GM12874 (cell line): ENCODE results near the gene MAPKAPK2.

Experiments
- TF ChIP-seq, protein P1 (sequence below): IDR thresholded peaks from 2 replicates; pipeline ENCODE4 v1.5.1; 2011; ENCODE audit warnings: low read depth, mild to moderate bottlenecking, control low read depth, low read length, moderate library complexity; ENCODE audit not compliant: insufficient read depth

The MAPKAPK2 gene

DNA sequence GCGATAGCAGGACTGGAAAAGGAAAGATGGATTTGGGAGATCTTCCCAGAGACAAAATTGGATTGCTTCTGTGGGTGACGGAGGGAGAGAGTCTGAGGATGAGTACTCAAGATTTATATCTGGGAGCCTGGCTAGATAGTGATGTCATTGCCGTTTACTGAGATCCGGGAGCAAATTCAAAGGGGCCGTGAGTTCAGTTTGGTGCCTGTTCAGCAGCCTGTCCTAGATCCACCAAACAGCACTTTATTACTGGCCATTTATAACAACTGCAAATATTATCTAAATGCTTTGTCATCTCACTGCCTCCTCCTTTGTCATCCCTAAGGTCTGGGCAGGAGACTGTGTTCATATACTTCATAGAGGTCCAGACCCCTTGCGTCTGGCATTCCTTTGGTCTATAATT is 29.2 kb downstream of the MAPKAPK2 start:
- TF ChIP-seq, protein P1, sequence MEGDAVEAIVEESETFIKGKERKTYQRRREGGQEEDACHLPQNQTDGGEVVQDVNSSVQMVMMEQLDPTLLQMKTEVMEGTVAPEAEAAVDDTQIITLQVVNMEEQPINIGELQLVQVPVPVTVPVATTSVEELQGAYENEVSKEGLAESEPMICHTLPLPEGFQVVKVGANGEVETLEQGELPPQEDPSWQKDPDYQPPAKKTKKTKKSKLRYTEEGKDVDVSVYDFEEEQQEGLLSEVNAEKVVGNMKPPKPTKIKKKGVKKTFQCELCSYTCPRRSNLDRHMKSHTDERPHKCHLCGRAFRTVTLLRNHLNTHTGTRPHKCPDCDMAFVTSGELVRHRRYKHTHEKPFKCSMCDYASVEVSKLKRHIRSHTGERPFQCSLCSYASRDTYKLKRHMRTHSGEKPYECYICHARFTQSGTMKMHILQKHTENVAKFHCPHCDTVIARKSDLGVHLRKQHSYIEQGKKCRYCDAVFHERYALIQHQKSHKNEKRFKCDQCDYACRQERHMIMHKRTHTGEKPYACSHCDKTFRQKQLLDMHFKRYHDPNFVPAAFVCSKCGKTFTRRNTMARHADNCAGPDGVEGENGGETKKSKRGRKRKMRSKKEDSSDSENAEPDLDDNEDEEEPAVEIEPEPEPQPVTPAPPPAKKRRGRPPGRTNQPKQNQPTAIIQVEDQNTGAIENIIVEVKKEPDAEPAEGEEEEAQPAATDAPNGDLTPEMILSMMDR, result no peak

DNA sequence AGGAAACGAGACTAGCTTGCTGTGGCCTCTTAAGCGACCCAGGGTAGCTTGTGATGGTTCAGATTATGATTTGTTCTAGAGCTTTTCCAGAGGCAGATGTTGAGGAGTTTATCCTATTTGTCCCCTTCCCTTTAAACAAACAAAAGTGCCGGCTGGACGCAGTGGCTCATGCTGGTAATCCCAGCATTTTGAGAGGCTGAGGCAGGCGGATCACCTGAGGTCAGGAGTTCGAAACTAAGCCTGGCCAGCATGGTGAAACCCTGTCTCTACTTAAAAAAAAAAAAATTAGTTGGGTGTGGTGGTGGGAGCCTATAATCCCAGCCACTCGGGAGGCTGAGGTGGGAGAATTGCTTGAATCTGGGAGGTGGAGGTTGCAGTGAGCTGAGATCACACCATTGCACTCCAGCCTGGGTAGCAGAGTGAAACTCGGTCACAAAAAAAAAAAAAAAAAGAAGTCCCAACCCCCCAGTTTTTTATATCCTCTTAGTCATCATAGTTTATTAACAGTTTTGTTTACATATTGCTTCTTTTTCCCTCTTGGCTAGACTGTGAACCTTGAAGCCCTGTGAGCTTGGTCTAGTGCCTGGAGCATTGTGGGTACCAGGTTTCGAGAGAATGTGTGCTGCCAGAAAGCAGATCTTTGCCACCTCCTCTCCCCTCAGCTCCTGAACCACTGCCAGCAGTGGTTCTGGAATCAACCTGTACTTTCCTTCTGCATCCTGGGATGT is 29.8 kb downstream of the MAPKAPK2 start:
- TF ChIP-seq, protein P1, result no peak

DNA sequence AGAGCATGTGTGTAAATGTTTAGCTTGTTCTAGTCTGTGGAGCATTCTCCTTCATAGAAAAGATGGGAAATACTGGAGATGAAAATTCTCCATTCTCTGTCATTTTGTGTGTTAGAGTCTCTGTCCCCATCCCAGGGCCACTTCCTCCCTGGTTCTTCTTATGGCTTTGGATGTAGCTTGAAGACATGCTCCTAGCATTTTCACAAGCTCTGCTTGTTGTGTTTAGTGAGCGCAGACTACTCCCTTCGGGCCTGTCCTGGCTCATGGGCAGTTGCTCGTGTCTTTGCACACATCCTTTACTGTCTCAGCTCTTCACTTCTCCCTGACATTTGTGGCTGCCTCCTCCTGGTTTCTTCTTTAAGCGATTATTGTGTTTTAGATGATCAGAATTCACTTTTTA is 30.4 kb downstream of the MAPKAPK2 start:
- TF ChIP-seq, protein P1, result no peak

DNA sequence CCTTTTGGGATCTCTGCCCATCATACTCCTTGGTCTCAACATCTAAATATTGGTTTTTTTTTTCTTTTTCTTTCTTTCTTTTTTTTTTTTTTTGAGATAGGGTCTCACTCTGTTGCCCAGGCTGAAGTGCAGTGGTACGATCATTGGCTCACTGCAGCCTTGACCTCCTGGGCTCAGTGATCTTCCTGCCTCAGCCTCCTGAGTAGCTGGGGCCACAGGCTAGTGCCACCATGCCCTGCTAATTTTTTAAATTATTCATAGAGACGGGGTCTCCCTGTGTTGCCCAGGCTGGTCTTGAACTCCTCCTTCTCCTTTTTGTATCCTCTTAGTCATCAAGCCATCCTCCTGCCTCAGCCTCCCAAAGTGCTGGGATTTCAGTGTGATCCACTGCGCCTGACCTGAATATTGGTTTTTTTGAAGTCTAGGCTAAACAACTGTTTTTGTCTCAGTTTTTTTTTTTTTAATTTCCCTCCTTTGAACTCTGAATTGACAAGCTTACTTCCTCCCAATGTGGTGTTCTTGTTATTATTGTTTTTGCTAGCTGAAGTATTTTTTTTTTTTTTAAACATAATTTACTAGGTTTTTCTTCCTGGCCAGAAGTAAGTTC is 30.9 kb downstream of the MAPKAPK2 start:
- TF ChIP-seq, protein P1, result no peak

DNA sequence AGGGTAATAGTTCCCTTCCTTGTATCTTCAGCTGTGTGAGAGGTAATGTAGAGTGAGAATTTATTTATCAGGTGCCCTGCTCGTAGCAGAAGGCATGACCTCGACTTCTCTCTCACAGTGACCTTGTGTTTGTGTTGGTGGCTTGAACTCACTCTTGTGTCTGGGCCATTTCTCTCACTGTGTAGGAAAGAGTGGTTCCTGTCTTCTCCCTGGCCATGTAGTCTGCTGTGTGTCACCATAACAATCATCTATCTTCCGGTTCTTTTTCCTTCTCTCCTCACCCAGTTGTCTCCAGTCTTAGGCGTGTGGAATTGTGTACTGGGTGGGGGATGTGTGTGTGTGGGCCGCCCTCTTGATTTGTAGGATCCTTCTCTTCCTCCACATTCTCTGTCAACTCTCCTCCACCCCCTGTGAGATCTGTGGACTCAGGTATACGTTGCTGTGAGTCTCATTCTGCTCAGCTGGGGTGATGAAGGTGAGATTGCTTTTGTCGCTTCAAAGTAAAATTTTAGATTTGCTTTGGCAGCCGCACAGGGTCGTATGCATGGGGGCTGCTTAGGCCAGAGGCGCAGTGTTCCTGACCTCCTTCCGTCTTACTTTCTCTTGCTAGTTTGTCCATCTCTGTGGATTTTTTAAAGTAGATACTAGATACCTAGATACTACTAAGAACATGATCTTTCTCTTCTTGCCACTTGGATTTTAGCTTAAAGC is 31.6 kb downstream of the MAPKAPK2 start:
- TF ChIP-seq, protein P1, result no peak

DNA sequence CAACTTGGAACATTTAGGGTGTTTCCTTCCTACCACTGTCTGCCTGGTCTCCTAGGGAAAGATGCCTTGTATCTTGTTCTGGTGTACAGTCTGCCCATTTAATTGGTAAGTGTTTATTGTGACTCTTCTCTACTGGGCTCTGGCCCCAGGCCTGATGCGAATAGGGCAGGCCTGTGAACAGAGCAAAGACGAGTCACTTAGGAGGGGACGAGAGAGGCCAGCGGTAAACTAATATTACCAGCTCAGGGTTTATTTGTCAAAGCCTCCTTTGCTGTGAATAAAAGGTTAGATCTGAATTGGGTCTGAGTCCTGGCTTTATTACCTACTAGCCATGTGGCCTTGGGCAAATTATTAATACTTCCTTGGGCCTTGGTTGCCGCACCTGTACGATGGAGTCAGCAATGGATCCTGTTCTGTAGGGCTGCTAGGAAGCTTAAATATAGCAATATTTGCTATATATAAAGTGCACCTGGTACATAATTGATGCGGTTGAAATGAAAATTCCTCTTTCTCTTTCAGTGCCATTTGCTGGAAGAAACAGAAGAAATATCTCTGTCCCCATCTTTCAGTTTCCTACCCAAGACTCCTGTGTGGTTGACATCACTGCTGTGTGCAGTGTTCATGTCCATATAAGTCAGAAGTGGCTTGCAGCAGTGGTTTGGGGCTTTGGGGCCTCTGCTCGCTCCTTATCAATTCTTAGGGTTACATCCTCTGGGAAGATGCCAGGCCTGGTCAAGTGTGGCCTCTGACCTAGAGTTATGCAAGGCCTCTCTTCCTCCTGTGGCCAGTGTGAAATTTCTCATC is 32.4 kb downstream of the MAPKAPK2 start:
- TF ChIP-seq, protein P1, result no peak

DNA sequence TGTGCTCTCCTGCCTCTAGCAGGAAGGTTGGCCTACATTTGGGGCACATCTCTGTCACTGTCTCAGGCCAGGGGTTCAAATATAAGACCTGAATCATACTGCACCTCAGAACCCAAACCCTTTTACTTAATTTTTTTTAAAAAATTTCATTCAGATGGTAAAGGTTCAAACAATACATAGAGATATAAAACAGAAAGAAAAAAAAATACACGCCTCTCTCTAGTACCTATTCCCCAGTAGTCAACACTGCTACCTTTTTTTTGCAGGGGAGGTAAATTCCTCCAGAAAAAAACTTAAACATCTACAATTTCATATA is 32.9 kb downstream of the MAPKAPK2 start:
- TF ChIP-seq, protein P1, result no peak
